IPS-20b (cell line): ENCODE results near the gene NAA38.

Source experiments
- H3K27ac ChIP-seq: one replicate; pipeline ENCODE4 v1.5.1; 2013; ENCODE audit warnings: low read length
- H3K27me3 ChIP-seq: 2 replicates; pipeline ENCODE4 v1.6.1; 2013; ENCODE audit warnings: mild to moderate bottlenecking, low read length, inconsistent platforms; ENCODE audit not compliant: insufficient read depth
- H3K36me3 ChIP-seq: 2 replicates; pipeline ENCODE4 v1.6.1; 2013; ENCODE audit warnings: low read depth, mild to moderate bottlenecking, inconsistent platforms, low read length, moderate library complexity; ENCODE audit not compliant: insufficient read depth
- H3K4me1 ChIP-seq: 2 replicates; pipeline ENCODE4 v1.6.1; 2013; ENCODE audit warnings: mild to moderate bottlenecking, control low read depth, inconsistent platforms, low read length, moderate library complexity; ENCODE audit not compliant: insufficient read depth
- H3K4me3 ChIP-seq: 2 replicates; pipeline ENCODE4 v1.5.1; 2013; ENCODE audit warnings: mild to moderate bottlenecking, low read length, inconsistent platforms
- H3K9ac ChIP-seq: 2 replicates; pipeline ENCODE4 v1.6.1; 2013; ENCODE audit warnings: low read depth, mild to moderate bottlenecking, inconsistent platforms, low read length, moderate library complexity
- H3K9me3 ChIP-seq: 2 replicates; pipeline ENCODE4 v1.6.1; 2013; ENCODE audit warnings: mild to moderate bottlenecking, low read depth, low read length, inconsistent platforms; ENCODE audit not compliant: insufficient read depth

Gene NAA38

DNA sequence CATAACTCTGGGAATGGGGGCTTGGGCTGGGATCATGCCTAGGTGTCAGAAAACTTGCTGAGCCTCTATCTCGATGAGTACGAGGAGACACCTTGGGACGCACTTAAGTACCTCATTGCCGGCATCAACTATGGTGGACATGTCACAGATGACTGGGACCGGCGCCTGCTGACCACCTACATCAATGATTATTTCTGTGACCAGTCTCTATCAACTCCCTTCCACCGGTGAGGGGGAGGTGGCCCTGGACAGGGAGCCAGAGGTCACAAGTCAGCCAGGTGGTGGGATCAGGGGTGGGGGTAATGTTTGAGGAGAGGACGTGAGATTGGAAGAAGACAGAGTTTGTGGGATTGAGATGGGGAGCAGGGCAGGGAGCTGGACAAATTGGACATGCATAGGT is 26.7 kb downstream of the NAA38 start:
- Histone ChIP-seq H3K9ac (no peak overlapping the region), H3K9me3 (no peaks in the 10 kb centered on the region)

DNA sequence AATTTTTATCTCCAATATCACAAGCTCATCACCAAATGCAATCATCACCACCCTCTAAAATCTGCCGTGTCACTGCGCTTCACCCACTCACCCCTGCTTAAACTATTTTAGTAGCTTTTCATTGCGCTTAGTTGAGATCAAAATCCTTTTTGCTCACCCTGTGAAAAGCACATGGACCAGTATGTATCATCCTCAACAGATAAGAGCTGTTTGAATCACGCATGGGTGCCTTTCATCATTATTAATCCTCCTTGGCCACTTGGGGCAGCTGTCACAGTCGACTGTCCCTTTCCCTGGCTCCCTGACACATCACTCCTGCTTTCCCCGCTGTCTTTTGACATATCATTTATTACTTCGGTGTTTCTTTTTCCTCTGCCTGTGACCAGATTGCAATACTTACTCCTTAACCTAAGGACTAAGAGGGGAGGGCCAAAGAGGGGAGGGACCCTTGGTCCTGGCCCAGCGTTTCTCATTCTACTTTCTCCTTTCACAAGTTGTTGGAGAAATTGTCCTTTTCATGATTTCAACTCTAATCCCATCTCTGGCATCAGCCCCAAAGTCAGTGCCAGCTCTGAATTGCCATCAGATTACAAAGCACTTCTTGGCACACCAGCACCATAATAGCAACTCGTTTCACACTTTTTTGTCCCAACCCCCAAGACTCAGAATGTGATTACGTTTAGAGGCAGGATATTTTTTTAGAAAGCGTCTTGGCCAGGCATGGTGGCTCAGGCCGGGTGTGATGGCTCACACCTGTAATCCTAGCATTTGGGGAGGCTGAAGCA is 32.0 kb downstream of the NAA38 start:
- Histone ChIP-seq H3K27ac (no peak overlapping the region), H3K9me3 (no peaks in the 10 kb centered on the region), H3K27me3 (peaks cover 53% of the 10 kb centered on the region), H3K9ac (no peak overlapping the region), H3K36me3 (no peaks in the 10 kb centered on the region), H3K4me3 (no peak overlapping the region), H3K4me1 (no peaks in the 10 kb centered on the region)

More for the DNA sequence above, 26.7 kb downstream of the NAA38 start:
- Histone ChIP-seq H3K27me3 (peaks cover 67% of the 10 kb centered on the region), H3K36me3 (no peaks in the 10 kb centered on the region), H3K27ac (no peak overlapping the region), H3K4me1 (no peaks in the 10 kb centered on the region), H3K4me3 (no peak overlapping the region)

DNA sequence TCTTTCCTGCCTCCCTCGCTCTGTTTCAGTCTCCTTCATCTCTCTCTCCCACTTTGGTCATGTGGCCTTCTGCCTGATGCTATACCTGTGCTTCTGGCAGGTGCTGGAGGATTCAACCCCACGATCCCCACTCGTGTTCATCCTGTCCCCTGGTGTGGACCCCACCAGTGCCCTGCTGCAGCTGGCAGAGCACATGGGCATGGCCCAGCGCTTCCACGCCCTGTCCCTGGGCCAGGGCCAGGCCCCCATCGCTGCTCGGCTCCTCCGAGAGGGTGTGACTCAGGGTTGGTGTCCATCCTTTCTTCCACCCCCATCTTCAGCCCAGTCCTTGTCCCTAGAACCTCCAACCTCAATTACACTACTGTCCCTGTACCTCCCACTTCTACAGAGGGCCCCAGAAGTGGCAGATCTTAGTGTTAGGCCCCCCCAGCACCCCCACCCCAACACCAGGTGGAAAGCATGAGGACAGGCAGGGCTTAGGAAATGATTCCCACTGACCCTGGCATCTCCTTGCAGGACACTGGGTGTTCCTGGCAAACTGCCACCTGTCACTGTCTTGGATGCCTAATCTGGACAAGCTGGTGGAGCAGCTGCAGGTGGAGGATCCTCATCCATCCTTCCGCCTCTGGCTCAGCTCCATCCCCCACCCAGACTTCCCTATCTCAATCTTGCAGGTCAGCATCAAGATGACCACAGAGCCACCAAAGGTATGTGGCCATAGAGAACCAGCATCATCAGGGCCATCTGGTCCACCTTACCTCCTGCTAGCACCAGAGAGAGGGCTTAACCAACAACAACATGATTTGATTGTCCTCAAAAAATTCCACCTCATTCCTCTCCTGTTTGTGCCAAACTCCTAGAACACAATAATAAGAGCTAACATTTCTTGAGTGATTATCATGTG is 33.1 kb downstream of the NAA38 start:
- Histone ChIP-seq H3K9me3 (no peaks in the 10 kb centered on the region), H3K9ac (no peak overlapping the region), H3K4me1 (no peaks in the 10 kb centered on the region), H3K27ac (no peak overlapping the region), H3K36me3 (no peaks in the 10 kb centered on the region), H3K4me3 (no peak overlapping the region), H3K27me3 (peaks cover 48% of the 10 kb centered on the region)

DNA sequence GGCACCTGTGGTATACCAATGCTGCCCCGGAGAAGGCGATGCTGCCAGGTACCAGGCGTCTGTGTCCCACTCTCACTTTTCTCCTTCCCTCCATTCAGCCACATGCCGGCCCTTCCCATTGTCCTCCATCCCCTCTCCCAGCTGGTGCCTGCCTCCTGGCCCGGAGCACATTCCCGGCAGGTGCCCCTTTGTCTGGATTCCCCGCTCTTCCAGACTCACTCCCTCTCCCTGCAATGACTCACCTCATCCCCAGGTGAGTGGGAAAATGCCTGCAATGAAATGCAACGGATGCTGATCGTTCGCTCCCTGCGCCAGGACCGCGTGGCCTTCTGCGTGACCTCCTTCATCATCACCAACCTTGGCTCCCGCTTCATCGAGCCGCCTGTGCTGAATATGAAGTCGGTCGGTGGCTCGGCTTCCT is 33.8 kb downstream of the NAA38 start:
- Histone ChIP-seq H3K36me3 (no peaks in the 10 kb centered on the region), H3K27me3 (peaks cover 47% of the 10 kb centered on the region)

DNA sequence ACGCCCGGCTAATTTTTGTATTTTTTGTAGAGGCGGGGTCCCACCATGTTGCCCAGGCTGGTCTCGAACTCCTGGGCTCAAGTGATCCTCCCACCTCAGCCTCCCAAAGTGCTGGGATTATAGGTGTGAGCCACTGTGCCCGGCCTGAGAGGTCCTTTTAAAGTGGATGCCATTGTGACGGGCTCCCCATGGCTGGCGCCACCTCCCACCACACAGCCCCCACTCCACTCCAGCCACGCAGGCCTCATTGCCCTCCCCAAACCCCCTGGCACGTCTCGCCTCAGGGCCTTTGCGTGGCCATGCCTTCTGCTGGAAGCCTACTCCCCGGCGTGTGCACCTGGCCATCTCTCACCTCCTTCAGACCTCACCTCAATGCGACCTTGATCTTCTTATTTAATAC is 35.2 kb downstream of the NAA38 start:
- Histone ChIP-seq H3K4me1 (no peaks in the 10 kb centered on the region), H3K27ac (no peak overlapping the region), H3K9me3 (no peaks in the 10 kb centered on the region), H3K27me3 (peaks cover 40% of the 10 kb centered on the region), H3K4me3 (no peak overlapping the region), H3K36me3 (no peaks in the 10 kb centered on the region), H3K9ac (no peak overlapping the region)

More for the DNA sequence above, 33.8 kb downstream of the NAA38 start:
- no peak overlapping the region for H3K9ac ChIP-seq
- H3K9me3 ChIP-seq: no peaks in the 10 kb centered on the region
- H3K27ac ChIP-seq: no peak overlapping the region
- no peak overlapping the region for H3K4me3 ChIP-seq
- no peaks in the 10 kb centered on the region for H3K4me1 ChIP-seq

DNA sequence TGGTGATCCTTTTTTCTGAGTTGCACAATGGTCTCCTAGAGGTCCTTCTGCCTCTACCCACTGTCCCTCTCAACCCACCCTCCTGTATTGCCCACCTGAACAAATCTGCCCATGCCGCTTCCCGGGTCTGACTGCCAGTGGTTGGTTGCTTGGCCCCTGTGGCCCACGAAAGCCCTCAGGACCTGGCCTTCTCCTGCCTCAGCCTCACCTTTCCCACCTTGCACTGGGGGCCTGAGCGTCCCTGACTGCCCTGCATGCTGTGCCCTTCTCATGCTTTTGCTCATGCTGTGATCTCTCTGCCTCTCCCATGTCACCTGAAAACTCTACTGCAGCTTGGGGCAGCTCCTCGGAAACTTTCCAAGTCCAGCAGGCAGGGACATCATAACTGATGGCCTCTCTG is 37.1 kb downstream of the NAA38 start:
- no peak overlapping the region for H3K4me3 ChIP-seq
- no peak overlapping the region for H3K9ac ChIP-seq
- peaks cover 27% of the 10 kb centered on the region for H3K27me3 ChIP-seq
- no peak overlapping the region for H3K27ac ChIP-seq
- no peaks in the 10 kb centered on the region for H3K9me3 ChIP-seq
- H3K36me3 ChIP-seq: no peaks in the 10 kb centered on the region
- no peaks in the 10 kb centered on the region for H3K4me1 ChIP-seq

DNA sequence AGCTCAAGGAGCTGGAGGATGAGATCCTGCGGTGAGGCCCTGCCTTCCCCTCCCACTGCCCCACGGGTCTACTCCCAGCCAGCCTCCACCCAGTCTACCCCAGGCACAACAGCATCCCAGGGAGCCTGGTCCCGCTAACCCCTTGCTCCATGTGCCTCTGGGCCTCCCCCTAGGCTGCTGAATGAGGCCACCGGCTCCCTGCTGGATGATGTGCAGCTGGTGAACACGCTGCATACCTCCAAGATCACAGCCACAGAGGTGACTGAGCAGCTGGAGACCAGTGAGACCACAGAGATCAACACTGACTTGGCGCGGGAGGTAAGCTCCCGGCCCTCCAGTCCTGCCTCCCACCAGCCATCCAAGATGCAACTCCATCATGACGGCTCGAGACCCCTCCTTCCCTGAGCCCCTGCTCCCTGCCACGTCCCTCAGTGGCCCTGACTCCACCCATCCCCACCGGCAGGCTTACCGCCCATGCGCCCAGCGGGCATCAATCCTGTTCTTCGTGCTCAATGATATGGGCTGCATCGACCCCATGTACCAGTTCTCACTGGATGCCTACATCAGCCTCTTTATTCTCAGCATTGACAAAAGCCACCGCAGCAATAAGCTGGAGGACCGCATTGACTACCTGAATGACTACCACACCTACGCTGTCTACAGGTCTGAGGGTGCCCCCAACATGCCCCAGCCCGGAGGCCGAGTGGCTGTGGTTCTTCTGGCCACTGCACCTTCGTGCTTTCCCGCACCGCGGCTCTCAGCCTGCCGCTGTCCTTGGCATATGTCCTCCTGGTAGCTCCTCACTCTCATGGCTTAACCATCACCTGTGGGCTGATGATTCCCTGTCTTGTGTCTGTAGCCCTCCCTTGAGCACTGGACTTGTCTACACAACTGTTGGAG is 38.4 kb downstream of the NAA38 start:
- Histone ChIP-seq H3K27ac (no peak overlapping the region), H3K36me3 (no peaks in the 10 kb centered on the region), H3K4me1 (no peaks in the 10 kb centered on the region), H3K27me3 (peaks cover 17% of the 10 kb centered on the region), H3K4me3 (no peak overlapping the region), H3K9ac (no peak overlapping the region), H3K9me3 (no peaks in the 10 kb centered on the region)

DNA sequence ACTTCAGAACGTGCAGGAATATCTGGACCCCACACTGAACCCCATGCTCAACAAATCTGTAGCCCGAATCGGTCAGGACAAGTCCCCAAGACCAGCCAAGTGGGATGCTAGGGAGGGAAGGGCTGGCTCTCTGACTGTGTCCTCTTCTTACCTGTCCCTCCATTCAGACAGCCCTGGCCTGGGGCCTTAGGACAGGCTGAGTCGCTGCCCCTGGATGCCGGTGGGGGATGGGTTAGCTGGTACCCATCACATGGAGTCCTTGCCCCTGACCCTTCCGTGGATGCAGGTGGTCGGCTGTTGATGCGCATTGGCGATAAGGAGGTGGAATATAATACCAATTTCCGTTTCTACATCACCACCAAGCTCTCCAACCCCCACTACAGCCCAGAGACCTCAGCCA is 39.3 kb downstream of the NAA38 start:
- H3K9ac ChIP-seq: no peak overlapping the region
- no peak overlapping the region for H3K27ac ChIP-seq
- H3K36me3 ChIP-seq: no peaks in the 10 kb centered on the region
- no peaks in the 10 kb centered on the region for H3K4me1 ChIP-seq
- H3K4me3 ChIP-seq: no peak overlapping the region
- H3K27me3 ChIP-seq: peaks cover 8% of the 10 kb centered on the region; the same call in 1 of the 2 replicates
- H3K9me3 ChIP-seq: no peaks in the 10 kb centered on the region

DNA sequence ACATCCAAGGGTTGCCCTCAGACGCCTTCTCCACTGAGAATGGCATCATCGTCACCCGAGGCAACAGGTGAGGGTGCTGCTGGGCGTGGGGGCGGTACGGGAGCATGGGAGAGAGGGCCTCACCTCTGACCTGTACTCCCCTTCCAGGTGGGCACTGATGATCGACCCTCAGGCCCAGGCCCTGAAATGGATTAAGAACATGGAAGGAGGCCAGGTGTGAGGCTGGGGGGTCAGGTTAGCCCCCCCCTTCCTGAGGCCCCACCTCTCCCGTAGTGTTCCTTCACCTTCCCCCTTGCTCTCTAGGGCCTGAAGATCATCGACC is 39.8 kb downstream of the NAA38 start:
- Histone ChIP-seq H3K27ac (no peak overlapping the region), H3K27me3 (peaks cover 5% of the 10 kb centered on the region; the same call in 1 of the 2 replicates), H3K9ac (no peak overlapping the region), H3K4me1 (no peaks in the 10 kb centered on the region), H3K9me3 (no peaks in the 10 kb centered on the region), H3K4me3 (no peak overlapping the region), H3K36me3 (no peaks in the 10 kb centered on the region)

DNA sequence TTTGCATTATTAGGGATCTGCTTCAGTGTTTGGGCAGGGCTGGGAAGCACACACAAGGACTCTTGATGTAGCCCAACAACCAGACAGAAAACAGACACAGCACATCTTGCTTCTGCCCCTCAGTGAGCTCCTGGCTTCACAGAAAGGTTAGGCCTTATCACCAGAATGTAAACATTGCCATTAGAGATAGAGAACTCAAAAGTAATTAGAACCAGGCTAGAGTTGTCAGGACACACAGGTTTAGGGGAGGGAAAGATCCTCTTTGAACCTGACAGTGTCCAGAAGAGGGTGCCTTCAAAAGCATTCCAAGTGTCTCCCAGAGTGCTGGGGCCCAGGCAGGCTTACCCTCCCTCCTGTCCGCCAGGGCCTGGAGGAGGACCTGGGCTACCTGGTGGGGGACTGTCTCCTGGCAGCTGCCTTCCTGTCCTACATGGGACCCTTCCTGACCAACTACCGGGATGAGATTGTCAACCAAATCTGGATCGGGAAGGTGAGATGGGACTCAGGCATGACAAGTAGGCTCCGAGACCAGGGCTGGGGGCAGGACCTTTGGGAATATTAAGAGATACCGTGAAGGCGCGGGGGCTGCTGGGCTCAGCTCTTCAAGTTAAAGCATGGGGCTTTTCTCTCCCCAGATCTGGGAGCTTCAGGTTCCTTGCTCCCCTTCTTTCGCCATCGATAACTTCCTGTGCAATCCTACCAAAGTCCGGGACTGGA is 40.3 kb downstream of the NAA38 start:
- no peak overlapping the region for H3K9ac ChIP-seq
- H3K36me3 ChIP-seq: no peaks in the 10 kb centered on the region
- no peaks in the 10 kb centered on the region for H3K9me3 ChIP-seq
- H3K27me3 ChIP-seq: peaks cover 5% of the 10 kb centered on the region; the same call in 1 of the 2 replicates
- H3K4me1 ChIP-seq: no peaks in the 10 kb centered on the region
- H3K4me3 ChIP-seq: no peak overlapping the region
- H3K27ac ChIP-seq: no peak overlapping the region

DNA sequence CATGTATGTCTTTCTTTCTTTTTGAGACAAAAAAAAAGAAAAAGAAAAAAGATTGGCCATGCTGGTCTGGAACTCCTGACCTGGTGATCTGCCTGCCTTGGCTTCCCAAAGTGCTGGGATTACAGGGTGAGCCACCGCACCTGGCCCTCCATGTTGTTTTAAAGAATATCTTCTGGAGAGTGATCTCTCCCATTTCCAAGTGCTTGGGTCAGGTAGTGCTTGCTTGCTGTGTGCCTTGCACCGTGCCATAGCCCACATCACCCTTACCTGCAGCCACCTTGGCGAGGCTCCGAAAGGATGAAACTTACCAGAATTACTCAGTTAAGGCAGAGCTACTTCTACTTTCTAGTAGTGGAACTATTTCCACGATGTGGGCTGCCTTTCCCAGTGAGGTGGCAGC is 42.4 kb downstream of the NAA38 start:
- Histone ChIP-seq H3K9ac (no peak overlapping the region), H3K36me3 (no peaks in the 10 kb centered on the region), H3K4me1 (no peaks in the 10 kb centered on the region), H3K27me3 (no peaks in the 10 kb centered on the region), H3K9me3 (no peaks in the 10 kb centered on the region), H3K27ac (no peak overlapping the region), H3K4me3 (no peak overlapping the region)
